ENCODE results near the gene KLHL35. TPM values are rescaled to one million over a fixed set of nuclear protein-coding genes. Genes with fewer than 3 reads are reported as not detected.
"Not testable (repeated sequence)": the region's sequence is repeated elsewhere in the genome, so short reads cannot be mapped to it uniquely, and the experiment has no call there.

The KLHL35 gene
- total RNA-seq, 2 donors from 2014 or later, result 0.50 to 0.67 TPM

DNA sequence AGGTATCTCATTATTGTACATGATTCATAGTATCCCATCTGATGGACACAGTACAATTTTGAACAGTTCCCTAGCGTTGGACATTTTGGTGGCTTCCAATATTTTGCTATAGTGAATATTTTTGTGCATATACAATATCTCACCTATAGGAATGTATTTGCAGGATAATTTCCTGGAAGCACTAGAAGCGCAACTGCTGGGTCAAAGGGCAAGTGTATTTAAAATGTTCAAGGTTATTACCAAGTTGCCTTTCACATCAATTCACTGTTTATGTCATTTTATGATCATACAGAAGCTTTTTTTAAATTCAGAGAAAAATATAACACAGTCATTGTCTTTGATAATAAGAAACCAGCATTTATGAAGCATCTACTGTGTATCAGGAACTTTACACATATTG is 52.8 kb downstream of the KLHL35 start:
- intact Hi-C loops (cut with DNase I), result no loop called here
- H3K4me3 ChIP-seq, result no peak overlapping the region
- peak overlapping the region in 1 of 2 donors; percentile 48 for H3K9ac ChIP-seq (ENCODE audit: low read depth in 2 of 2, low read length in 2 of 2)
- TF ChIP-seq, protein P1, sequence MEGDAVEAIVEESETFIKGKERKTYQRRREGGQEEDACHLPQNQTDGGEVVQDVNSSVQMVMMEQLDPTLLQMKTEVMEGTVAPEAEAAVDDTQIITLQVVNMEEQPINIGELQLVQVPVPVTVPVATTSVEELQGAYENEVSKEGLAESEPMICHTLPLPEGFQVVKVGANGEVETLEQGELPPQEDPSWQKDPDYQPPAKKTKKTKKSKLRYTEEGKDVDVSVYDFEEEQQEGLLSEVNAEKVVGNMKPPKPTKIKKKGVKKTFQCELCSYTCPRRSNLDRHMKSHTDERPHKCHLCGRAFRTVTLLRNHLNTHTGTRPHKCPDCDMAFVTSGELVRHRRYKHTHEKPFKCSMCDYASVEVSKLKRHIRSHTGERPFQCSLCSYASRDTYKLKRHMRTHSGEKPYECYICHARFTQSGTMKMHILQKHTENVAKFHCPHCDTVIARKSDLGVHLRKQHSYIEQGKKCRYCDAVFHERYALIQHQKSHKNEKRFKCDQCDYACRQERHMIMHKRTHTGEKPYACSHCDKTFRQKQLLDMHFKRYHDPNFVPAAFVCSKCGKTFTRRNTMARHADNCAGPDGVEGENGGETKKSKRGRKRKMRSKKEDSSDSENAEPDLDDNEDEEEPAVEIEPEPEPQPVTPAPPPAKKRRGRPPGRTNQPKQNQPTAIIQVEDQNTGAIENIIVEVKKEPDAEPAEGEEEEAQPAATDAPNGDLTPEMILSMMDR (IDR thresholded peaks at IDR 0.05), result no peak
- H3K4me1 ChIP-seq, result peaks cover 6% of the 10 kb centered on the region
- H3K36me3 ChIP-seq, result no peaks in the 10 kb centered on the region
- DNase-seq, result peak; percentile 58
- H3K9me3 ChIP-seq, result no peaks in the 10 kb centered on the region
- H3K27me3 ChIP-seq, result no peaks in the 10 kb centered on the region
- peak overlapping the region; percentile 60 for H3K27ac ChIP-seq

DNA sequence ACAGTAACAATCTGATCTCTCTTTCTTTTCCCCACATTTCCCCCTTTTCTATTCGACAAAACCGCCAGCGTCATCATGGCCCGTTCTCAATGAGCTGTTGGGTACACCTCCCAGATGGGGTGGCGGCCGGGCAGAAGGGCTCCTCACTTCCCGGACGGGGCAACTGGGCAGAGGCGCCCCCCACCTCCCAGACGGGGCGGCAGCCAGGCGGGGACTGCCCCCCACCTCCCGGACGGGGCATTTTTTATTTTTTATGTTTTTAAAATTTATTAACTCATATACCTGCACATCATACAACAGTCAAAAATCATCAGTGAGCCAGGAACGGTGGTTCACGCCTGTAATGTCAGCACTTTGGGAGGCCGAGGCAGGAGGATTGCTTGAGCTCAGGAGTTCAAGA is 54.2 kb downstream of the KLHL35 start:
- H3K27me3 ChIP-seq; H3K4me3 ChIP-seq; H3K36me3 ChIP-seq; DNase-seq; H3K27ac ChIP-seq; H3K9ac ChIP-seq (ENCODE audit: low read depth in 2 of 2, low read length in 2 of 2); intact Hi-C loops (cut with DNase I); H3K9me3 ChIP-seq; H3K4me1 ChIP-seq: not testable (repeated sequence)

DNA sequence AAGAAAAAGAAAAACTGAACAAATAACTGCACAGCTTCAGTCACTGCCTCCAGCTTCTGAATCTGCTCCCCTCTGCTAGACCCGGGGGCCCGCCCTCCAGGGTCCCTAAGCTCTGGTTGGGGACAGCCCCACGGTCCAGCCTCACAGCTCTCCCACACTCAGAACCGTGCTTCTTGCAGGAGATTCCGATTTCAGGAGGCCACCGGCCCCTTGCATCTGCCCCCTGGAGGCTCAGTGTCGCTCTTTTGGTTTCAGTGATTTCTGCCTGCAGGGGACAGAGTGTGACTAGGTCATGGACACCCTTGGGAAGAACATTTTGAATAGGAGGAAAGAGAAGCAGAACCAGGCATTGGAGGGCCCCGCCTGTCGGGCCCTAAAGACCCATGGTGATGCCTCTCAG is 56.8 kb downstream of the KLHL35 start:
- H3K4me1 ChIP-seq, result peaks cover 4% of the 10 kb centered on the region
- DNase-seq, result no peak
- no peaks in the 10 kb centered on the region for H3K27me3 ChIP-seq
- H3K4me3 ChIP-seq, result no peak overlapping the region
- intact Hi-C loops (cut with DNase I), result no loop called here
- TF ChIP-seq, protein P1 (IDR thresholded peaks at IDR 0.05), result no peak
- no peak overlapping the region for H3K27ac ChIP-seq
- no peaks in the 10 kb centered on the region for H3K9me3 ChIP-seq
- H3K9ac ChIP-seq (ENCODE audit: low read depth in 2 of 2, low read length in 2 of 2), result peak overlapping the region in 1 of 2 donors; percentile 19
- no peaks in the 10 kb centered on the region for H3K36me3 ChIP-seq

DNA sequence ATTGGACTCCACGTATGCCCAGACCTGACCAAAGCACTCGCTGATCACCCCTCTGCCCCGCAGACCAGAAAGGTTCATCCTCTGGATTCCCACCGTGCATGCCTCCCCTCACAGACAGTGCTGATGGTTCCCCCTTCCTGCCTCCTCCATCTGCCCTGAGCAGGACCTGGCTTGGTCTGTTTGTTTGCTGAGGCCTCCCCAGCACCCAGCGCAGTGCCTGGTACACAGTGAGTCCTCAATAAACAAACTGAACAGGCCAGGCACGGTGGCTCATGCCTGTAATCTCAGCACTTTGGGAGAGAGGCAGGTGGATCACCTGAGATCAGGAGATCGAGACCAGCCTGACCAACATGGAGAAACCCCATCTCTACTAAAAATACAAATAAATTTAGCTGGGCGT is 57.4 kb downstream of the KLHL35 start:
- Histone ChIP-seq H3K27me3 (no peaks in the 10 kb centered on the region), H3K4me1 (no peaks in the 10 kb centered on the region), H3K9me3 (no peaks in the 10 kb centered on the region), H3K4me3 (no peak overlapping the region), H3K9ac (ENCODE audit: low read depth in 2 of 2, low read length in 2 of 2) (no peak overlapping the region), H3K27ac (no peak overlapping the region), H3K36me3 (no peaks in the 10 kb centered on the region)
- TF ChIP-seq, protein P1 (IDR thresholded peaks at IDR 0.05), result no peak
- intact Hi-C loops (cut with DNase I), result no loop called here
- no peak for DNase-seq

DNA sequence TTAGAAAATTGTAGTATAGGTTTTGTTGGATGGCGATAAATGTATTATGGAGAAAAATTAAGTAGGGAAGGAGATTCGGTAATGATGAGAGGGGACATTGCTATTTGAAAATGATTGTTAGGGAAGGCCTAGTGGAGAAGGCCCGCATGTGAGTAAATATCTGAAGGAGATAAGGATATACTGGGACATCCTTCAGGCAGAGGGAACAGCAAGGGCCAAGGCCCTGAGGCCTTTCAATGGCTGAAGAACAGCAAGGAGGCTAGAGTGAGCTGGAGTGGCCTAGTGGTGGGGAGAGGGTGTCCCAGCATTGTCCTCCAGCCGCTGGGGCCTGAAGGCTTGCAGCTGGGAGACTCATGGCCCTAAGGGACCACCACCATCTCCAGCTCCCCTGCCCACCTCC is 58.4 kb downstream of the KLHL35 start:
- DNase-seq, result no peak
- H3K9me3 ChIP-seq, result no peaks in the 10 kb centered on the region
- no peak overlapping the region for H3K4me3 ChIP-seq
- no peak overlapping the region for H3K9ac ChIP-seq (ENCODE audit: low read depth in 2 of 2, low read length in 2 of 2)
- intact Hi-C loops (cut with DNase I), result no loop called here
- no peaks in the 10 kb centered on the region for H3K4me1 ChIP-seq
- TF ChIP-seq, protein P1 (IDR thresholded peaks at IDR 0.05), result no peak
- H3K27me3 ChIP-seq, result no peaks in the 10 kb centered on the region
- H3K36me3 ChIP-seq, result no peaks in the 10 kb centered on the region
- no peak overlapping the region for H3K27ac ChIP-seq

DNA sequence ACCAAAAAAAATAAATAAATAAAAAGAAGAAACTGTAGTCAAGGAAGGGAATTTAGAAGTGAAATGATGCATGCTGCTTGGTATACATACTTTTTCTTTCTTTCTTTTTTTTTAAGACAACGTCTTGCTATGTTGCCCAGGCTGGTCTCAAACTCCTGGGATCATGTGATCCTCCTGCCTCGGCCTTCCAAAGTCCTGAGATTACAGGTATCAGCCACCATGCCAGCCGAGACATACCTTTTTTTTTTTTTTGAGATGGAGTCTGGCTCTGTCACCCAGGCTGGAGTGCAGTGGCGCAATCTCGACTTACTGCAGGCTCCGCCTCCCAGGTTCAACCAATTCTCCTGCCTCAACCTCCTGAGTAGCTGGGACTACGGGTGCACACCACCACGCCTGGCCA is 59.8 kb downstream of the KLHL35 start:
- H3K9me3 ChIP-seq, result no peaks in the 10 kb centered on the region
- H3K27me3 ChIP-seq, result no peaks in the 10 kb centered on the region
- H3K36me3 ChIP-seq, result no peaks in the 10 kb centered on the region
- H3K27ac ChIP-seq, result no peak overlapping the region
- no peaks in the 10 kb centered on the region for H3K4me1 ChIP-seq
- intact Hi-C loops (cut with DNase I), result no loop called here
- no peak for DNase-seq
- H3K9ac ChIP-seq (ENCODE audit: low read depth in 2 of 2, low read length in 2 of 2), result no peak overlapping the region
- H3K4me3 ChIP-seq, result no peak overlapping the region
- TF ChIP-seq, protein P1 (IDR thresholded peaks at IDR 0.05), result no peak

Other genes with a start within 250 kb of the KLHL35 start
- under 1 TPM; 0.11 to 0.15 TPM for gene TPBGL, start 192.4 kb downstream of the KLHL35 start, total RNA-seq
- gene ARRB1, start 81.5 kb downstream of the KLHL35 start, total RNA-seq, result 10 to 100 TPM; 70.3 to 73.4 TPM
- gene RPS3, start 33.7 kb downstream of the KLHL35 start, total RNA-seq, result 1,000 to 10,000 TPM; 2,133 to 2,596 TPM
- gene GDPD5, start 92.7 kb upstream of the KLHL35 start, total RNA-seq, result 1 to 10 TPM; 2.6 to 4.1 TPM
- 100 to 1,000 TPM in 1 of 2 donors, 10 to 100 TPM in 1; 66.3 to 136 TPM for gene SERPINH1, start 129.1 kb upstream of the KLHL35 start, total RNA-seq
- 1 to 10 TPM in 1 of 2 donors, under 1 TPM in 1; 0.79 to 2.6 TPM for gene MAP6, start 235.8 kb upstream of the KLHL35 start, total RNA-seq